Measurements from ENCODE around the gene ABCF2.

- no peak for TF ChIP-seq ATF3 (IDR thresholded peaks at IDR 0.05)
- TF ChIP-seq, protein P1, sequence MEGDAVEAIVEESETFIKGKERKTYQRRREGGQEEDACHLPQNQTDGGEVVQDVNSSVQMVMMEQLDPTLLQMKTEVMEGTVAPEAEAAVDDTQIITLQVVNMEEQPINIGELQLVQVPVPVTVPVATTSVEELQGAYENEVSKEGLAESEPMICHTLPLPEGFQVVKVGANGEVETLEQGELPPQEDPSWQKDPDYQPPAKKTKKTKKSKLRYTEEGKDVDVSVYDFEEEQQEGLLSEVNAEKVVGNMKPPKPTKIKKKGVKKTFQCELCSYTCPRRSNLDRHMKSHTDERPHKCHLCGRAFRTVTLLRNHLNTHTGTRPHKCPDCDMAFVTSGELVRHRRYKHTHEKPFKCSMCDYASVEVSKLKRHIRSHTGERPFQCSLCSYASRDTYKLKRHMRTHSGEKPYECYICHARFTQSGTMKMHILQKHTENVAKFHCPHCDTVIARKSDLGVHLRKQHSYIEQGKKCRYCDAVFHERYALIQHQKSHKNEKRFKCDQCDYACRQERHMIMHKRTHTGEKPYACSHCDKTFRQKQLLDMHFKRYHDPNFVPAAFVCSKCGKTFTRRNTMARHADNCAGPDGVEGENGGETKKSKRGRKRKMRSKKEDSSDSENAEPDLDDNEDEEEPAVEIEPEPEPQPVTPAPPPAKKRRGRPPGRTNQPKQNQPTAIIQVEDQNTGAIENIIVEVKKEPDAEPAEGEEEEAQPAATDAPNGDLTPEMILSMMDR (IDR thresholded peaks at IDR 0.05; ENCODE audit: low read depth, low read length, missing input control) = no peak
- TF ChIP-seq, protein P2, sequence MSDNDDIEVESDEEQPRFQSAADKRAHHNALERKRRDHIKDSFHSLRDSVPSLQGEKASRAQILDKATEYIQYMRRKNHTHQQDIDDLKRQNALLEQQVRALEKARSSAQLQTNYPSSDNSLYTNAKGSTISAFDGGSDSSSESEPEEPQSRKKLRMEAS (IDR thresholded peaks at IDR 0.05) = no peak
- no peak for TF ChIP-seq YY1 (IDR thresholded peaks at IDR 0.05)
- no peak for TF ChIP-seq RAD21 (IDR thresholded peaks at IDR 0.05)
- TF ChIP-seq TAF1 (conservative IDR thresholded peaks at IDR 0.05) = no peak
- no peak for TF ChIP-seq RXRA (IDR thresholded peaks at IDR 0.05)
- TF ChIP-seq REST (IDR thresholded peaks at IDR 0.05) = no peak
- no peak for TF ChIP-seq GABPA (IDR thresholded peaks at IDR 0.05 in 1 of 2, conservative IDR thresholded peaks at IDR 0.05 in 1 of 2)
- TF ChIP-seq FOXA1 (IDR thresholded peaks at IDR 0.05) = no peak
- no peak for TF ChIP-seq EGR1 (IDR thresholded peaks at IDR 0.05; ENCODE audit: low read depth in 2 of 2)
- TF ChIP-seq FOXA2 (IDR thresholded peaks at IDR 0.05) = no peak
Observed at GRCh38 chr7:151197932-151198331, 29.1 kb downstream of the ABCF2 start.
